ENCODE data around the gene MALL.
"Not testable (repeated sequence)": the region's sequence is repeated elsewhere in the genome, so short reads cannot be mapped to it uniquely, and the experiment has no call there.

Gene MALL

DNA sequence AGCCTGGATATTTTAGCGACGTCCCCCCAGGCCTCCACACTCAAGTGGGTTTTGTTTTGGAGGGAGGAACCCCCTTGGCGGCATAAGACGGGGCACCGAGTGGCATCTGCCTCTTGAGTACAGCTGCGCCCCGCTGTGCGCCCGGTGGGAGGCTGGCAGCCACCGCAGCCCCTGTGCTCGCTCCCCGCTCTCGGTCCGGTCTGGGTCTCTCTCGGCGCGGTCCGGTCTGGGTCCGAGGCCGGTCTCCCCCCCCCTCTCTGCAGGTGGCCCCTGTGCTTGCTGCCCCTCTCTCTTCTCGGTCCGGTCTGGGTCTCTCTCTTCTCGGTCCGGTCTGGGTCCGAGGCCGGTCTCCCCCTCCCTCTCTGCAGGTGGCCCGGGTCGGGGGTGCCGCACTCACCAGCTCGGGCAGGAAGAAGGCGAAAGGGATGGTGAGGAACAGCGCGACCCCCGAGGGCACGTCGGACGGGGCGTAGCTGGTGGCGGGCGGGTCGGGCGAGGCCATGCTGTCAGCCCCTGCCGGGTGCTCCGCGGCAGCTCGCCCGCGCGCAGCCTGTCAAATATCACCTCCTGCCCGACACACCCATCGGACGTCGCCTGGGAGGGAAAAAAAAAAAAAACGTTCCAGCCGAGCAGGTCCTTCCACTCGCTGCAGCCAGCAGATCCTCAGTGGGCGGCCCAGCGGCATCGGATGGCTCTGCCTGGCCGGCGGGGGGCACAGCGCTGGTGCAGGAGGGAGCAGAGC, at the start of gene MALL:
Gene MALL (minus strand): TSS at position 532 of the 742 bp plus-strand sequence. CDS start 30 bp downstream, at position 502.
- DNase-seq, result no peak

DNA sequence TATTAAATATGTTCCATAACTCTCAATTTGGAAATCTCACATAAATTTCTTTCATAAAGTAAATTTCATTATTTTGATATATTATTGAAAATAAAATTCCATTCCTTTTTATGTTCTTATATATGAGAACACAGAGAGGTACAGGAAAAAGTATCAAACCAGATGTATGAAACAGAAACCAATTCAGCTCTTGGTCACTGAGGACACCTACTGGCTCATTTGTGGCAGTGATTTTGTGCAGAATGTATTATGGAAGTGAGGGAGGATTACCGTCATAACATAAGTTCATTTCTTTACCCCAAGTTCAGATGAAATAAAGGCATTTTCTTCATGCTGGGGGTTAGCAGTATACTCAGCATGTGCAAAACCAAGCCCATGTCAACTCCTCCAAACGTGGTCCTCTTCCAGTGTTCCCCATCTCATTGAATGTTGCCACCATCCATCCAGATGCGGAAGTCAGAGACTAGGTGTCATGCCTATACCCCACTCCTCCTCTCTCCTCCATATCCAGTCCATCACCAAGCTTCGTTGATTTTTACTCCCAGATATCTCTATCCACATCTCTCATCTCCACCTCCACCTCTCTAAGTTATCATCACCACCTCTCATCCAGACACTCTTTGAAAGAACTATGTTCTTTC, 41.7 kb upstream of the MALL start:
- peak in 1 of 2 donors; percentile 26 for DNase-seq

DNA sequence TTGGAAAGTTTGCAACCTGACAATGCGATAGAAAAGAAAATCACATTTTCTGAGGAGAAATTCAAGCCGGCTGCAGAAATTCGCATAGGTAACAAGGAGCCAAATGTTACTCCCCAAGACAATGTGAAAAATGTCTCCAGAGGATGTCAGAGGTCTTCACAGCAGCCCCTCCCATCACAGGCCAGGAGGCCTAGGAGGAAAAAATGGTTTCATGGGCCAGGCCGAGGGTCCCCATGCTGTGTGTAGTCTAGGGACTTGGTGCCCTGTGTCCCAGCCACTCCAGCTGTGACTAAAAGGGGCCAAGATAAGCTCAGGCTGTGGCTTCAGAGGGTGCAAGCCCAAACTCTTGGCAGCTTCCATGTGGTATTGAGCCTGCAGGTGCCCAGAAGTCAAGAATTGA, 39.2 kb upstream of the MALL start:
- not testable (repeated sequence) for DNase-seq

DNA sequence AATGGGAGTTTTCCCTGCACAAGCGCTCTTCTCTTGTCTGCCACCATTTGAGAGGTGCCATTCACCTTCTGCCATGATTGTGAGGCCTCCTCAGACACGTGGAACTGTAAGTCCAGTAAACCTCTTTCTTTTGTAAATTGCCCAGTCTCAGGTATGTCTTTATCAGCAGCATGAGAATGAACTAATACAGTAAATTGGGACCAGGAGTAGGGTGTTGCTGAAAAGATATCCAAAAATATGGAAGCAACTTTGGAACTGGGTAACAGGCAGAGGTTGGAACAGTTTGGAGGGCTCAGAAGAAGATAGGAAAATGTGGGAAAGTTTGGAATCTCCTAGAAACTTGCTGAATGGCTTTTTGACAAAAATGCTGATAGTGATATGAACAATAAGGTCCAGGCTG, 38.6 kb upstream of the MALL start:
- DNase-seq, result not testable (repeated sequence)

DNA sequence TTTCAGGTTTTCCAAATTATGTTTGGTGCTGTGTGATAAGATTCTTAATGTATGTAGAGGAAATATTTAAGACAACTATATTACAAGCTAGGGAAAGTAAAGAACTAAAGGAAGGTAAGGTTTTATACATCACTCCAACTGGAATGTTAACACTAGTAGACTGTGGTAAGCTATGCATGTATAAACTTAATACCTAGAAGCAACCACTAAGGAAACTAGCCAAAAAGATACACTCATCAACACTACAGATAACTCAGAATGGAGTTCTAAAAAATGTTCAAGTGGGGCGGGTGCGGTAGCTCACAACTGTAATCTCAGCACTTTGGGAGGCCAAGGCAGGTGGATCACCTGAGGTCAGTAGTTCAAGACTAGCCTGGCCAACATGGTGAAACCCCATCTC, 37.8 kb upstream of the MALL start:
- no peak for DNase-seq

DNA sequence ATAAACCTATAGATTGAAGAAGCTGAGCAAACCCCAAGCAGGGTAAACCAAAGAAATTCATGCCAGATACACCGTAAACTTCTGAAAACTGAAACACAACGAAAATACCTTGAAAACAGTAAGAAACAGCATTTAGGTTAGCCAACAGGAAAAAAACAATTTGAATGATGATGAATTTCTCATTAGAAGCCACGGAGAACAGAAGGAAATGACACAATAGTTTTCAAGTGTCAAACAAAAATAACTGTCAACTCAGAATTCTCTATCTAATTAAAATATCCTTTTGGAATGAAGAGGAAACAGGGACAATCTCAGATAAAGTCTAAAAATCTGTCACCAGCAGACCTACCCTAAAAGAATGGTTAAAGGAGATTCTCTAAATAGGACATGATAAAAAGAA, 37.3 kb upstream of the MALL start:
- DNase-seq, result no peak

DNA sequence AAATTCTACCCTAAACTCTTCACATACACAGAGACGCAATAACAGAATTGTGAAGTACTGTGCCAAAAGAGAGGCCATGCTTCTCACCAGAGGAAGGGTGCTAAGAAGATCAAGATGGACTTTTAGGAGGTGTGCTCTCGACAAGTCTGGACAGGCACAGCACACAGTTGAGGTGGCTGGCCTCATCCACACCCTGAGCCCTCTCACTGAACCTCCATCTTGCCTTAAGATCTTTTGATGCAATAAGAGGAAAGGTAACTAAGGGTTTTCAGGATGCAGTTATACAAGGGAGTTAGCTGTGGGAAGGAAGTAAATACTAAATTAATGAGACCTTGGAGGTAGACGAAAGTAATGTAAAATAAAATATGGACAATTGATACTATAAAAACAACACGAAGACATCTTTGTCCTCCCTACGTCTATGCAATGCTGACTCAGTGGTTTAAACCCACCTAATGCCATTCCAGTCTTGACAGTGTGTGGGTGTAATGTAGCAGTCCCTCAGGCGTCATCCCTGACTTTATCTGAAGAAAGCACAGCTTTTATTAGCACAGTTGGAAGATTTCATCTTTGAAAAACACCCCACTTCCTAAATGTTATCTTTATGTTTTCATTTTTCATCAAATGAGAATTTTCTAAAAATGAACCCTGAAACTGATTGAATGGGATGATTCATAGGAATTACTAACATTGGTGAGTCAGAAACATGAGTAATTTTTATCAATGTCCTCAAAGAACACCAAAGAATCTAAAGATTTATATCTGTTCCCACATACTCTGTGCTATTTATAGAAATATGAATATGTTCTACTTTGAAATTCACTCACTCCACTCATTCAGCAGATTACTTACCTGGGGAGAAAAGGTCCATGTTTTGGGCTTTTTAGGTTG, 34.0 kb upstream of the MALL start:
- no peak for DNase-seq

DNA sequence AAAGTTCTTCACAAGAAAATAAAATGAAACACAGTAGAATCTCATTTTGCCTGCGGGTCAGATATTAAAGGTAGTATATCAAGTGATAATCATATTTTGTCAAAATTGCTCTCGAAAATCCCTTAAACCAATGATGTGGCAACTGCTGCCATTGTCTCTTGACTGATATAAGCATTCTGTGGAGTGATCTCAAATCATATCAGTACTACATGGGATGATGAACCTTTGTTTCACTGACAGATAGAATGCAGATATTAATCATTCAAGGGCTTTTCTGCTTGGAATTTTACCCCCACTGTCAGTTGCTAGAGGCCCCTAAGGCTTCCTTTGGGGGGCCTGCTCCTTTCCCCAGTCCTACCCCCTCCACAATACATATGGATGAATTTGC, 31.3 kb upstream of the MALL start:
- no peak for DNase-seq

DNA sequence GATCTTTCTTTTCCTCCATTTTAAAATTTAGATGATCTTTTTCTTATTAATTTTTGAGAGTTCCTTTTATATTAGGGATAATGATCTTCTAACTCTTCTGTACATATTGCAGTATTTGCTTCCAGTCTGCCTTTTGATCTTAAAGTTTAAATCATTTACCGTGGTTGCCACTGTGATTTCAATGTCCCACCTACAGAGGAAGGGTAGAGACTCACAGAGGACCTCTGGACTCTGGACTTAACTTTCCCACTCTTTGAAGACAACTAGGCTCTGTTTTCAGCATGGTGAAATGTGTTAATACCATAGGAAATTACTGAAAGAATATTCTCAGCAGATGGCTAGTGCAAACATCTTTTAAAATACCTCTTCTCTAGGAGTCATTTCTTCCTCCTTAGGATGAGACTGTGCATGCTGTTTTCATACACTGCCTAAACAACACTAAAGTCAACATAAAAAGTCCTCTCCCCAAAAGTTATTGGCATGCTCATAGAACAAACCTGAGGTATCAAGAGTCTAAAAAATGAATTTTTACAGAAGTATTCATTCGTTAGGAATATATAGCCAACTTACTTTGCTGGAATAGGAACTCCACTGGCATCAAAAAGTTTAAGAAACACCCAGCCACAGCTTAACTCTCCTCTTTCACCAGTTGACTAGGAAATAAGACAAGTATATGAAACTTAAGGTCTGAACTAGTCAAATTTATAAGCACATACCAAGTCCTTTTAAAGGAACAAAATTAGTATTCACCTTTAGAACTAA, 30.7 kb upstream of the MALL start:
- no peak for DNase-seq

DNA sequence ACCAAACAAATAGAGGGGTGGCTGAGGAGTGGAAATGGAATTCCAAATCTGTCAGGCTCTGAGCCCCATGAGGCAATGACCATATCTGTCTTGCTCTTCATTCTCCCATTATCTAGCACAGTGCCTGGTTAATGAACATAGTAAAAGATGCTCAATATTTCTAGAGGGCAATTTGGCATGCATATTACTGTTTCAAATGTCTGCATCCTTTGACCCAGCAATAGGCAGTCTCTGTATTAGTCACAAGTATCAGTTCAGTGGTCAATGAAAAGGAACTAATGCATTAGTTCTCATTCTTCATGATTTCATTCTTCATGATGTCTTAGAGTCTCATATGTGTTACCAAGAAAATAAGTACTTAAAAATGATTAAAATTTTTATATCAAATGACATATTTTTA, 28.4 kb upstream of the MALL start:
- no peak for DNase-seq

DNA sequence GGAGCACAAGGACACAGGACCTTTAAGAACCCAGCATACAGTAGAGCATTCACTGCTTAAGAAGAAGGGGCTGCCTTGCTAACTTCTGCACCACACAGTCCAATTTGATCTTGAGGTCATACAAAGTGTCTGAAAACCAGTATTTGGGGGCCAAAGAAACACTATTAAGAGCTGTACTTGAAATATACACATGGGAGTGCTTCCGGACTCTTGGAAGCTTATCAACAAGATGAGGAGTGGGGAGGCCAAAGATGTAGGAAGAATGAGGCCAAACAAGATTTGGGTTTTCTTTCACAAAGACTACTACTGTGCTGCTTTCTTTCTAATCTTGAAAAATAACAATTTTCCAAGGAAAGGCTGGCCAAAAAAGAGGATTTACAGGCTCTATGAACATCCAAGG, 24.8 kb upstream of the MALL start:
- no peak for DNase-seq

DNA sequence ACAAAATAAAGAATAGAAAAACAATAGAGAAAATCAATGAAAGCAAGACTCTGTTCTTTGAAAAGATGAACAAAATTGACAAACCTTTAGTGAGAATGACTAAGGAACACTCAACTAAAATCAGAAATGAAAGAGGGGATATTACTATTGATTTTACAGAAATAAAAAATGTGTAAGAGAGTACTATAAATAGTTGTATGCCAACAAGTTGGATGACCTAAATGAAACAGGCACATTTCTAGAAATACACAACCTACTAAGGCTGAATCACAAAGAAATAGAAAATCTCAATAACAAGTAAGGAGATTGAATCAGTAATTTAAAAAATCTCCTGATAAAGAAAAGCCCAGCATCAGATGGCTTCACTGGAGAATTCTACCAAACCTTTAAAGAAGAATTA, 18.4 kb upstream of the MALL start:
- no peak for DNase-seq

DNA sequence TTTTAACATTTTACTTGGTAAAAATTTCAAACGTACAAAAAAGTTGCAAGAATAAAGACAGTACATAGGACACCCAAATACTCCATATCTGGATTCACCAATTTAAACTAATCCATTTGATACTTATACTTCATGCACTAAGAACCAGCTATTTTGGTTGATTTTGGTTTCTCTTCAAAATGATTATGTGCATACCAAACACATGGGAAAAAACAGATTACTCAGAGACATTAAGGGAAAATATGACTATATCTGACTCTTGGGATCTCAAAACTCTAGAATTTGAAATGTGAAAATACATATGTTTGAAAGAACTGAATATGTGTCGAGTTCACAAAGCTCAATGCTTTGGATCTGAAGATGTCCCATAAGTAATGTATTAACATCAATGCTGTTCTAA, 15.5 kb upstream of the MALL start:
- no peak for DNase-seq

DNA sequence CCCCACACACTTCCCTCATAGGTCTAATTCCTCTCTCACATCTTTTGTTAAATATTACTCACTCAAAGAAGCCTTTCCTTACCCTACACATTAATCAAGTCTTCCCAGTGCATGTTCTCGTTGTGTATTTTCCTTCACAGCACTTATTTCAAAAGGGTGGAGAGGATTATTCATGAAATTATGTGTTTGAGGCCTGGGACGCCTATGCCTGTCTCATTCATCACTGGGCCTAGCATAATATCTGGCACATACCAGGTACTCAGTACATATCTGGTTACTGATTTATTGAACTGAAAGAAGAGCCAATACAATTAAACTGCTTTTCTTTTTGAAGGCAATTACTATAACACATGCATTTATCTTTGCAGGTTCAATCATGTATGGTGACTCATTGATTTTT, 15.1 kb upstream of the MALL start:
- no peak for DNase-seq

DNA sequence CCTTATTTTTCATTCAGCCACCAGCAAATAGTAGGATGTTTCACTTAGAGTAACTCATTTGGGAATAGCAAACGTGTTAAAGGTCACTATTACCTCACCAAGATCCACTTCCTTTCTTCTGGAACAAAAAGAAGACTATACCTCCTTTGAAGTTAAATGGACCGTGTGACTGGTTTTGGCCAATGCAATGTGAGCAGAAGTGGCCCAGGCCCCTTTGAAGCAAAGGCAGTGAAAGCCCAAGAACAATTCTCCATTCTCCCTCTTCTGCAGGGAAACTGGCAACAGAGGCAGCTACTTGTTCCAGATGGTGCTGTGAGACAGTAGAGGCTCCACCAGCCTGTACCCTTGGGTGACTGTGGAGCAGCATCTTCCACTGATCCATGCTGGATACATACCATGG, 11.3 kb upstream of the MALL start:
- DNase-seq, result no peak

DNA sequence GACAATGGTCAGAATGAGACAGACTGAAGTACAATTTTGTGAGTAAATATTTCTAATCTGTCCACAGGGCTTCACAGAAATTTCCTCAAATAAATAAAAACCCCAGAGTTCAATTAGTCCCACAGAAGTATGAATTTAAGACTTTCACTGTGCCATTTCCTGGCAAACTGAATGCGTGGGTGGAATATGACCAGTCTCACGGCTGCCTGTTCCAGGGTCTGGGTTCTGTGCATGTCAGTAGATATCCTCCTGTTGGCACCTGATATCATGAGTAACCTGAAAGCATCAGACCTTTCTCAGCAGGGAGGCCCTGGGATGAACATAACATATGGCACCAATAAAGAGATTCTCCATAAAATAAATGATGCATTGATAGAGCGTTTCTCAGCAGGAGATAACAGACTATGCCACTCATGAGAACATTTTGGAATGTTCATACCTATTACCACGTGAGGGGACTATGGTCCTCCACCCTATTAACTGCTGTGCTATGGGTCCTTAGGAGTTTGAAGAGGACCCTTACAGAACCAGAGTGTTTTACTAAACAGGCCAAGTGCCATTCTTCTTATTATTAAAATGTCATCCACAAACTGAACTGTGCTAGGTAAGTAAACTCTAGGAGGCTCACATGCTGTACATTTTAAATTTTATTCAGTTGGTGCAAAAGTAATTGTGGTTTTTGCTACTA, 10.6 kb upstream of the MALL start:
- DNase-seq, result no peak

DNA sequence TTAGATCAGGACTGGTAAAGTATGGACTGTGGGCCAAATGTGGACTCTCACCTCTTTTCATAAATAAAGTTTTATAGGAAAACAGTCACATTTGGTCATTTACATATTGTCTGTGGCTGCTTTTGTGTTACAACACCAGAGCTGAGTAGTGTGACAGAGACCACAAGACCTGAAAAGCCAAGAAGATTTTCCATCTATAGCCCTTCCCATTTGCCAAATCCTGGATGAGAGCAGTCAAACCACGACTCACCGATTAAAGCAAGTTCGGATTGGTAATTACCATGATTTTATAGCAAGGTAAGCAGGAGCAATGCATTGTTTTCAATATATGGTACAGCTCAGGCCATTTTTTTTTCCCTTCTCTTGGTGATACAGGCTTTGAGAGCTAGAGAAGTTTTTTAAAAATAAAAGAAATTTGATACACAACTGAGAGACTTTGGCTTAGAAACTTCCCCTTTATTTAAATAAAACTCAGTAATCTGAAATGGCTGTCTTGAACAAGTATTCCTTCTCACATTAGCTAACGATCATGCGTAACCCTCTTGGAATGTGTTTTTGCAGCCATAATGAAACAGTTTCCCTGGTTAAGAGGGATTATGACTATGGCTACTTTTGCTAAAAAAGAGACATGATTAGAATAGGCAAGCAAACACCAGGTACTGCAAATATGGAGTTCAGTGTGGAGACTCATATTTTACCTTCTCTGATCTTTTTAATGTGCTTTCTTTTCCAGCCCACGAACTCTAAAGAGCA, 9.5 kb upstream of the MALL start:
- DNase-seq, result no peak

DNA sequence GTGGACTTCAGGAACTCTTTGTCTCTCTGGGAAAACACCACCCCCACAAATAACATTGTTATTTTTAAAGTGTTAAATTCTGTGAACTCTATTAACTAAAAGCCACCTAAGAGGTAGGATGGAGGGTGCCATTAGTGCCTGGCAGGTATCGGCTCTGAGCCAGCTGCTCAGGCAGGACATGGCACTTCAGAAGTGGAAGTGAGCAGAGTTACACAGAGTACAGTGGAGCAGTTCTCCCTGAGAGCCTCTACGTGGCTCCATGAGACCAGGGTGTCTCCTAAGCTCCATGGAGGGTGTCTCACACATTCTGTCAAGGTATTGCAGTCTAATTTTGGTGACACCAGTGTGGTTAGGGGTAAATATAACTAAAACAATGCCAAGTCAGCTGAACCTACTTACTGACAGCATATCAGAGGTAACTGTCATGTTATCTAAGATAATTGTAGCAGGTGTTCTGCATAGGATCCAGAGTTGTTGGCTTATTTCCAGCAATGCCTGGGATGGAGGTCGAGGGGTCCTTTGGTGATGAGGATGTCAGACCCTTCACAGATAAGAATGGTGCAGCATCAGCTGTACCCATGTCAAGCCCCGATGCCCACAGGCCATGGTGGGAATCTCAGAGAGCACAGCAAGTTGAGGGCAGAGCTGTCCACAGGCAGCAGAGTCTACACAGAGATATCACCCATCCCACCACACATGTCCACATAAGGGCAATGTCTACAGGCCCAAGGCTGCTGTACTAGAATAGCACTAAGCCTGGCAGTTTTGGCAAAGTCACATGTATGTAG, 8.6 kb upstream of the MALL start:
- no peak for DNase-seq

DNA sequence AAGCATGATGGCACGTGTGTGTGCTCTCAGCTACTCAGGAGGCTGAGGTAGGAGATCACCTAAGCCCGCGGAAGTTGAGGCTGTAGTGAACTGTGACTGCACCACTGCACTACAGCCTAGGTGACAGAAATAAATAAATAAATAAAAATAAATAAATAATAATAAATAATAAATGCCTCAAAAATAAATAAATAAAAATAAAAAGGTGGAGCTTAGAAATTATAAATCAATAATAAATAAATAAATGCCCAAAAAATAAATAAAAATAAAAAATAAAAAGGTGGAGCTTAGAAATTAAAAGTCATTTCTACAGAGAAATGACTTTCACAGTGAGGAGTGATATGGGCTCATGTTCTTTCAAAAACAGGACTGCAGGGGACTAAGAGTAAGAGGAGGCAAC, 6.0 kb upstream of the MALL start:
- no peak for DNase-seq

DNA sequence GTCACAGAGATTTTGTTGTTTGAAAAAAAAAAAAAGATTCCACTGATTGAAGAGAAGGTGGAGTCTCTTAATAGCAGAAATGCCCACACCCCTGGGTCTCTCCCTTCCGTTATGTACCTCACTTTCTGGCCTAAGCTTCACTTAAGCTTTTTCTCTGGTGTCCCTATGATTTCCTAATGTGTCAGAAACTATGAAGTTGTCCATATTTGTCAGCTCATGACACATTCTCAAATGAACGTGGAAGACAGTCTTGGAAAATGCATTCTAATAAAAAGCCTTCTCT, 5.4 kb upstream of the MALL start:
- DNase-seq, result no peak

Measured in CD4-positive, alpha-beta T cell treated with Interleukin-1 beta for 1 hour (primary cell).